GM19238 (cell line): ENCODE measurements around the gene MOV10L1.
"Not testable (repeated sequence)": the region's sequence is repeated elsewhere in the genome, so short reads cannot be mapped to it uniquely, and the experiment has no call there.

ENCODE experiments used
- DNase-seq: peaks from one replicate; pipeline ENCODE4 v3.0.0; 2011; ENCODE audit warnings: low spot score; ENCODE audit not compliant: insufficient read length

MOV10L1 gene

DNA sequence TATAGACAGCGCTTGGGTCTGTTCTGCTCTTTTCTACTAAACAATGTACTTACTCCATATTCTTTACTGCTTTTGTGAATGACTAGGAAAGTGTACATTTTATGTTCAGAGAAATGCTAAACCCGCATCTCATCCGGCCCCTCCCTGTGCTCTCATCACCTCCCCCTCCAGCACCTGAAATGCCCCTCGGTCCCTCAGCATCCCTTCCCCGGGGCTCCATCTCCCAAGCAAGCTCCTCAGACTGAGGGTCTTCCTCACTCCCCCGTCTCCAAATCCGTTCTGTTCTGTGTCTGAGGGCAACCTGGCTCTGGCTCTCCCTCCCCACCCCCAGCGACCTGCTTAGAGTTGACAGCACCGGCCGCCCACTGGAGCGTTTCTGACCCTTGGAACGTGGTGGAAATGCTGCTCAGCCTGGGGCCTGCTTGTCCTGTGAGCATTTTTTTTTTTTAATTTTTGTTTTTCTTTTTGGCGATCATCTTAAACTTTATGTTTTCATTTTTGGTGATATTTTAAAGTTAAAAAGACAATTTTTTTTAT is 112.4 kb downstream of the MOV10L1 start:
- no peak for DNase-seq

GRCh38 chr22:50203288-50203687 is 113.5 kb downstream of the MOV10L1 start:
- no peak for DNase-seq

DNA sequence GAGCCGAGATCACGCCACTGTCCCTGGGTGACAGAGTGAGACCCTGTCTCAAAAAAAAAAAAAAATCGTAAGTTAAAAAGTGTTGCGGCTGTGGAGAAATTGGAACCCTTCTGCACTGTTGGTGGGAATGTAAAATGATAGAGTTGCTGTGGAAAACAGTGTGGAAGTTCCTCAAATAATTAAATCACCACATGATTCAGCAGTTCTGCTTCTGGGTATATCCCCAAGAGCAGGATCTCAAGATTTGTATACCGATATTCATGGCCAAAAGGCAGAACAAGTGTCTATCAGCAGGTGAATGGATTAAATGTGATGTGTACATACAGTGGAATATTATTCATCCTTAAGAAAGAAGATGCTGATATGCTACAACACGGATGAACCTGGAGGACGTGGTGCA is 114.8 kb downstream of the MOV10L1 start:
- no peak for DNase-seq

DNA sequence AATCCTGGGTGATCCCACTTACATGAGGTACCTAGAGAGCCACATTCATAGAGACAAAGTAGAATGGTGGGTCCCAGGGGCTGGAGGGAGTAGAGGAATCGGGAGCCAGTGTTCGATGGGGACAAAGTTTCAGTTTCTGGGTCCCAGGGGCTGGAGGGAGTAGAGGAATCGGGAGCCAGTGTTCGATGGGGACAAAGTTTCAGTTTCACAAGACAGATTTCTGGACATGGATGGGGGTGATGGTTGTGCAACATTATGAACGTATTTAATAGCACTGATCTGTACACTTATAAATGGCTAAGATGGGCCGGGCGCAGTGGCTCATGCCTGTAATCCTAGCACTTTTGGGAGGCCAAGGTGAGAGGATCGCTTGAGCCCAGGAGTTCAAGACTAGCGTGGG is 115.2 kb downstream of the MOV10L1 start:
- not testable (repeated sequence) for DNase-seq

GRCh38 chr22:50205781-50206569 is 116.2 kb downstream of the MOV10L1 start:
- DNase-seq, result no peak

- DNase-seq, result no peak
Measured at GRCh38 chr22:50206599-50206998, 116.8 kb downstream of the MOV10L1 start.

DNA sequence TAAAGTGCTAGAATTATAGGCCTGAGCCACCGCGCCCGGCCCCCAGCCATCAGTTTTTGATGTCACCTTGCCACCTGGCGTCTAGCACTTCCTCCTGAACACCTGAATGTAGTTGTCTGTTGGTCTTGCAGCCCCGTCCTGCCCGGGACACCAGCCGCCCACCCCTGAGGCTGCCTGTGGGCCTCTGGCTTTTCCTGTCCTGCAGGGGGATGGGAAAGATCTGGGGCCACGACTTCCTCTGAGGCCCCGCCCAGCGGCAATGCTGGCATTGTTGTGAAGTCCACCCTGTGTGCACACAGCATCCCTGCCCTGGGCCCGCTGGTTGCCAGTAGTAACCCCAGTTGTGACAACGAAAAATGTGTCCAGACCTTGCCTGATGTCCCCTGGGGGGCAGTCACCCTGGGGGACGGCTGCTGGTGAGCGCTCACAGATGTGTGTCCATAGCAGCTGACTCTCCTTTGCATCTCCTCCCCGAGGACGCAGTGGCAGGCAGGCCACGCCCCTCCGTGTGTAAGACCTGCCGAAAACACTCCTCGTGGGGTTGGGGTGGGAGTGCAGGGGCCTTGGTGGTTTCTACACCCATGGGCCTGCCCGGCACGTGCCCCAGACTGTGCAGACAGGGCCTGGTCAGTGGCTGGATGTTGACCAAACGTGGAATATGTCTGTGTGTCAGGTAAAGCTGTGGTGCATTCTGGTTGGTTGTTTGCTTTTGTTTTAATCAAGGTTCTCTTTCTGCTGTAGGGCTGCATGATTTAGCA is 117.8 kb downstream of the MOV10L1 start:
- no peak for DNase-seq

GRCh38 chr22:50208430-50208938 is 118.7 kb downstream of the MOV10L1 start:
- DNase-seq, result no peak

DNA sequence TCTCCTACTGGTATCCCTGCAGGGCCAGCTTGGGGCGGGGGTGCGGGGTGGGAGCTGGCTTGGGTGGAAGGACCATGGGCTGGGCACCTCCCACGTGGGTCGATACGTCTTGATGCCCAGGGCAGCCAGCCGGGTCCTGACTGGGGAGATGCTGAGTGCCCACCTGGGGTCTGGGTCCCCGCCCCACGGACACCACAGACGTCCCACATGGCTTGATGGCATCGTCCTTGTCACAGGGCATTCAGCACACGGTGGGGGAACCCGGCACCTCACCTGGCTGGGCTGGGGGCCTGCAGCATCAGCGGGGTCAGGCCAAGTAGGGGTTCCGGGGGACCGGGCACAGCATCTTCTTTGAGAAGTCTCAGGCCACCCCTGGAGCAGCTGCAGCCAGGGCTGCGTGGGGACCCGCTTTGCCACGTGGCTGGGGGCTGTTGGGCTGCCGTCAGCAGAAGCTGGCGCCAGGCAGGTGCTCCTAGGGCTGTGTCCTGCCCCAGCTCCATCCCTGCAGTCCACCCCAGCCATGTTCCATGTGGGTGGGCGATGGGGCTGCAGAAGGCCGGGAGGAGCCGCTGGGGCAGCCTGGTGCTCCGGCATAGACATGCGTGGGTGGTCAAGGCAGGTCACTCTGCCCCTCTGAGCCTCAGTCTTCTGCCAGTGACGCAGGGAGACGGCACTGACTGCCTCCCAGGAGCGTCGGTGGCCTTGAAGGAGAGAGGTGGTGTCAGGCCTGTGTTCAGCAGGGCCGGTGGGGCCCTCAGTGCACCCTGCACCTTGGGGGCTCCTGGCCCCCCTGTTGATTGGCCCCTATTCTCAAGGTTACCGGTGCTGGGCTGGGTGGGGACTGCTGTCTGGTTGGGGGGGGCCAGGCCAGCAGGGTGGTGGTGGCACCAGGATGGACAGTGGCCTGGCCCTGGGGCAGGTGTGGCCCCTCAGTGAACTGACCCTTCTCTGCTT is 119.4 kb downstream of the MOV10L1 start:
- DNase-seq, result no peak

DNA sequence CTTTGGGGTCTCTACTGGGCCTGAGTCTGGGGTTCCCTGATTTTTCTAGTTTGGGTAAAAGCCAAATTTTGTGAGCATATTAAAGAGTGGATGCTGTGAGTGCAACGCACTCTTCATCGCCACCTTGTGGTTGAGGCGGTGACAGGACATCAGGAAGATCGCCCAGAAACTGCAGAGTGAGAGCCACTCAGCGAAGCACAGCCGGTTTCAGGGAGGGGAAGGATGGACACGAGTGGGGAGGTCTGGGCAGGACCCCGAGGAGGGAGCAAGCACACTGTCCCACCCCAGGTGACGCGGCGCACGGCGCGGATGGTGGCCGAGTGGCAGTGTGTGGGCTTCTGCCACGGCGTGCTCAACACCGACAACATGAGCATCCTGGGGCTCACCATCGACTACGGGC is 120.1 kb downstream of the MOV10L1 start:
- DNase-seq, result peak; percentile 84

GRCh38 chr22:50210378-50211139 is 120.8 kb downstream of the MOV10L1 start:
- DNase-seq, result no peak

DNA sequence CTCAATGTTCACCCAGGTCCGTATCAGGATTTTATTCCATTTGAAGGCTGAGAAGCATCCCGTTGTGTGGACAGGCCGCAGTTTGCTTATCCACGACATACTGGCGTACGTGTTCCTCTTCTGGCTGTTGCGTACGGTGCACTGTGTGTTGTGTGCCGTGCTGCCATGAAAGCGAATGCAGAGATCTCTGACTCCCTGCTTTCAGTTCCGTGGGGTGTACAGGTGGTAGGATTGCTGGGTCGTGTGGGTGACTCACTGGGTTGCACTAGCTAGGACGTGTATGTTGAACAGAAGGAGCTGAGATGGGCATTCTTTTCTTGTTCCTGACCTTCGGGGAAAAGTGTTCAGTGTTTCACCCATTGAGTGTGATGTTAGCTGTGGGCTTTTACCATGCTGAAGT is 121.3 kb downstream of the MOV10L1 start:
- DNase-seq, result no peak
